GM23338 (cell line): ENCODE measurements around the gene OR2C1. TPM values are rescaled to one million over a fixed set of nuclear protein-coding genes. Genes with fewer than 3 reads are reported as not detected.

Source experiments
- ATAC-seq: fragments of 200-7000 bp; cut with Tn5 transposase; 3 replicates; pipeline ENCODE4 v1.9.1; 2020
- DNase-seq: peaks from one replicate; pipeline ENCODE4 v3.0.0-alpha.2; 2015; ENCODE audit warnings: low spot score
- H2AFZ ChIP-seq: fragments of 200-600 bp; sonication (generic); 2 replicates; pipeline ENCODE4 v1.8.0; 2016; ENCODE audit warnings: antibody characterized with exemption, mild to moderate bottlenecking, moderate library complexity
- H3F3A ChIP-seq: fragments of 200-600 bp; sonication (generic); replicated peaks from 2 replicates; pipeline ENCODE4 v1.8.0; 2017; ENCODE audit warnings: antibody characterized with exemption, mixed run types, low read depth
- H3K27ac ChIP-seq: fragments of 200-600 bp; sonication (generic); 2 replicates; pipeline ENCODE4 v1.6.1; 2016; ENCODE audit warnings: low read depth
- H3K27me3 ChIP-seq: fragments of 200-600 bp; sonication (generic); 2 replicates; pipeline ENCODE4 v1.8.0; 2016; ENCODE audit warnings: mild to moderate bottlenecking, mixed run types, moderate library complexity; ENCODE audit not compliant: insufficient read depth
- H3K36me3 ChIP-seq: fragments of 200-600 bp; sonication (generic); 2 replicates; pipeline ENCODE4 v1.8.0; 2016; ENCODE audit warnings: mild to moderate bottlenecking; ENCODE audit not compliant: insufficient read depth
- H3K4me1 ChIP-seq: fragments of 200-600 bp; sonication (generic); 2 replicates; pipeline ENCODE4 v1.8.0; 2016; ENCODE audit warnings: mild to moderate bottlenecking, moderate library complexity; ENCODE audit not compliant: insufficient read depth
- H3K4me2 ChIP-seq: fragments of 200-600 bp; sonication (generic); 2 replicates; pipeline ENCODE4 v1.7.1; 2017; ENCODE audit warnings: mixed run types
- H3K4me3 ChIP-seq: fragments of 200-600 bp; sonication (generic); 2 replicates; pipeline ENCODE4 v1.6.1; 2016; ENCODE audit warnings: mixed run types
- H3K79me2 ChIP-seq: fragments of 200-600 bp; sonication (generic); replicated peaks from 2 replicates; pipeline ENCODE4 v1.8.0; 2017; ENCODE audit warnings: mild to moderate bottlenecking; ENCODE audit not compliant: insufficient read depth
- H3K9me2 ChIP-seq: fragments of 200-600 bp; sonication (generic); 2 replicates; pipeline ENCODE4 v1.8.0; 2017; ENCODE audit not compliant: insufficient read depth
- H4K20me1 ChIP-seq: fragments of 200-600 bp; sonication (generic); replicated peaks from 2 replicates; pipeline ENCODE4 v1.8.0; 2017; ENCODE audit warnings: mild to moderate bottlenecking; ENCODE audit not compliant: insufficient read depth
- H3K27ac Mint-ChIP-seq: 2 replicates; pipeline ENCODE4 v1.8.0; 2020; ENCODE audit warnings: inconsistent platforms, mild to moderate bottlenecking, moderate library complexity, mixed read lengths
- H3K27me3 Mint-ChIP-seq: 3 replicates; pipeline ENCODE4 v1.8.0; 2022; ENCODE audit warnings: low read depth, mild to moderate bottlenecking, moderate library complexity, mixed read lengths, inconsistent platforms; ENCODE audit not compliant: insufficient read depth, poor library complexity
- H3K36me3 Mint-ChIP-seq: 3 replicates; pipeline ENCODE4 v1.8.0; 2021; ENCODE audit warnings: low read depth, mild to moderate bottlenecking, inconsistent platforms, moderate library complexity, mixed read lengths
- H3K4me1 Mint-ChIP-seq: 3 replicates; pipeline ENCODE4 v1.8.0; 2020; ENCODE audit warnings: mild to moderate bottlenecking, inconsistent platforms, mixed read lengths
- H3K4me3 Mint-ChIP-seq: 3 replicates; pipeline ENCODE4 v1.8.0; 2021; ENCODE audit warnings: moderate library complexity, mild to moderate bottlenecking, inconsistent platforms, mixed read lengths
- H3K9me3 Mint-ChIP-seq: 3 replicates; pipeline ENCODE4 v1.8.0; 2020; ENCODE audit warnings: moderate library complexity, mild to moderate bottlenecking, inconsistent platforms, mixed read lengths
- CREB1 ChIP-seq: fragments of 250-450 bp; sonication (Bioruptor Pico); IDR thresholded peaks from 2 replicates; pipeline ENCODE4 v1.5.0; 2020; ENCODE audit warnings: low read depth, mild to moderate bottlenecking, moderate library complexity
- EZH2 ChIP-seq: fragments of 200-600 bp; sonication (generic); IDR thresholded peaks from one replicate; pipeline ENCODE4 v1.8.0; 2017; ENCODE audit warnings: antibody characterized with exemption, mild to moderate bottlenecking, low read depth; ENCODE audit not compliant: unreplicated experiment
- EZH2phosphoT487 ChIP-seq: fragments of 200-600 bp; sonication (generic); IDR thresholded peaks from one replicate; pipeline ENCODE4 v1.8.1; 2018; ENCODE audit warnings: antibody characterized with exemption; ENCODE audit not compliant: unreplicated experiment
- JUNB ChIP-seq: IDR thresholded peaks from one replicate; pipeline ENCODE4 v1.6.1; 2016; ENCODE audit warnings: antibody characterized with exemption; ENCODE audit not compliant: unreplicated experiment
- POLR2AphosphoS5 ChIP-seq: IDR thresholded peaks from 2 replicates; pipeline ENCODE4 v1.6.1; 2016; ENCODE audit warnings: antibody characterized with exemption, low read depth
- REST ChIP-seq: IDR thresholded peaks from one replicate; pipeline ENCODE4 v1.6.1; 2018; ENCODE audit warnings: antibody characterized with exemption; ENCODE audit not compliant: unreplicated experiment
- ZNF114 ChIP-seq: fragments of 250-450 bp; sonication (Bioruptor Pico); IDR thresholded peaks from 2 replicates; pipeline ENCODE4 v1.5.0; 2020; ENCODE audit warnings: mild to moderate bottlenecking, moderate library complexity
- ZNF462 ChIP-seq: fragments of 250-450 bp; sonication (Bioruptor Pico); IDR thresholded peaks from 2 replicates; pipeline ENCODE4 v1.5.0; 2020; ENCODE audit warnings: mild to moderate bottlenecking, moderate library complexity
- polyA plus RNA-seq: library from polyadenylated mRNA; unstranded; fragments of >200 nt; fragmentation: Nextera tagmentation; extraction: Ambion mirVana; gene quantifications from 2 replicates; pipeline ENCODE4 v1.2.1, GENCODE V29; 2016
- total RNA-seq: library from RNA; depleted of rRNA; stranded (reverse); fragments of >200 nt; shearing (Covaris generic); gene quantifications from 2 replicates; pipeline ENCODE4 v1.2.3, GENCODE V29; 2014
- TF ChIP-seq, protein P1 (sequence below), 2 experiments: fragments of 200-600 bp in 1 of 2; sonication (generic) in 1 of 2; conservative IDR thresholded peaks; 2 replicates each; pipeline versions ENCODE4 v1.5.1 to v1.6.1; 2016 to 2017; ENCODE audit warnings: antibody characterized with exemption in 2 of 2, low read depth in 2 of 2, mild to moderate bottlenecking in 2 of 2, moderate library complexity in 1 of 2
- TF ChIP-seq, protein P2 (sequence below): IDR thresholded peaks from 2 replicates; pipeline ENCODE4 v1.6.1; 2016; ENCODE audit warnings: antibody characterized with exemption

OR2C1 gene
- total and polyA plus RNA-seq, 2 experiments from 2014 or later = not detected

DNA sequence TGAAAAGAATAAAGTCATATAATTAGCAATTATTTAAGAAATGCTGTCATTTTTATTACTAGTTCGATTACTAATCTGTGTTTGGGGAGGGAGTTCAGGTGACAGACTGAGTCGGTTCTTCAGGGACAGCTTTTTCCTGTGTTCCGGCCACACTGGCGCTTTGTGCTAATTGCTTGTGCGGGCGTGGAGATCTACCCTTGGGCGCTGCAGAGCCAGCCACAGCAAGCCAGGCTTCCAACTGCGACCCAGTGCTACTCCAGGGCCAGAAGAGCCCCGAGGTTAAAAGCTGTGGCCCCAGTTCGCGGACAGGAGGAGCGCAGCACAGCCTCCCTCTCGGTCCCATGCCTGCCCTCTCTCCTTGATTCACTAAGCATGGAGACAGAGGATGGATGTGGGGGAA, 6.5 kb upstream of the OR2C1 start:
- no peaks in the 10 kb centered on the region for H4K20me1 ChIP-seq
- Mint-ChIP-seq H3K27ac (no peak overlapping the region), H3K27me3 (peaks cover 2% of the 10 kb centered on the region), H3K9me3 (peaks cover 76% of the 10 kb centered on the region), H3K4me3 (no peak overlapping the region), H3K36me3 (peaks cover 14% of the 10 kb centered on the region), H3K4me1 (no peaks in the 10 kb centered on the region)
- no peak overlapping the region for H3K4me3 ChIP-seq
- ATAC-seq (no peak), DNase-seq (no peak)
- no peak for TF ChIP-seq CREB1
- no peaks in the 10 kb centered on the region for H3F3A ChIP-seq
- H3K4me2 ChIP-seq = no peak overlapping the region
- H3K79me2 ChIP-seq = no peaks in the 10 kb centered on the region
- no peaks in the 10 kb centered on the region for H3K9me2 ChIP-seq
- no peaks in the 10 kb centered on the region for H3K27me3 ChIP-seq
- H3K27ac ChIP-seq = no peak overlapping the region
- H3K36me3 ChIP-seq = no peaks in the 10 kb centered on the region
- H2AFZ ChIP-seq = no peak overlapping the region
- no peaks in the 10 kb centered on the region for H3K4me1 ChIP-seq

DNA sequence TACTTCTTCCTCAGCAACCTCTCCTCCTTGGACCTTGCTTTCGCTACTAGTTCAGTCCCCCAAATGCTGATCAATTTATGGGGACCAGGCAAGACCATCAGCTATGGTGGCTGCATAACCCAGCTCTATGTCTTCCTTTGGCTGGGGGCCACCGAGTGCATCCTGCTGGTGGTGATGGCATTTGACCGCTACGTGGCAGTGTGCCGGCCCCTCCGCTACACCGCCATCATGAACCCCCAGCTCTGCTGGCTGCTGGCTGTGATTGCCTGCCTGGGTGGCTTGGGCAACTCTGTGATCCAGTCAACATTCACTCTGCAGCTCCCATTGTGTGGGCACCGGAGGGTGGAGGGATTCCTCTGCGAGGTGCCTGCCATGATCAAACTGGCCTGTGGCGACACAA, 429 bp downstream of the OR2C1 start:
- Histone ChIP-seq H3K4me1 (no peaks in the 10 kb centered on the region), H3K27ac (no peak overlapping the region), H3K27me3 (no peaks in the 10 kb centered on the region), H3K36me3 (no peaks in the 10 kb centered on the region), H4K20me1 (no peaks in the 10 kb centered on the region), H3K9me2 (no peaks in the 10 kb centered on the region), H3K4me3 (no peak overlapping the region), H2AFZ (no peak overlapping the region), H3K79me2 (no peaks in the 10 kb centered on the region), H3F3A (no peaks in the 10 kb centered on the region), H3K4me2 (no peak overlapping the region)
- Mint-ChIP-seq H3K9me3 (peaks cover 81% of the 10 kb centered on the region), H3K36me3 (peaks cover 16% of the 10 kb centered on the region), H3K27me3 (peaks cover 7% of the 10 kb centered on the region), H3K27ac (no peak overlapping the region), H3K4me3 (no peak overlapping the region), H3K4me1 (no peaks in the 10 kb centered on the region)
- DNase-seq = no peak
- ATAC-seq = no peak
- TF ChIP-seq JUNB (no peak), CREB1 (no peak), REST (no peak), ZNF114 (CRISPR knock-in tag) (no peak), POLR2AphosphoS5 (no peak), EZH2 (no peak), ZNF462 (CRISPR knock-in tag) (no peak), EZH2phosphoT487 (no peak)
- TF ChIP-seq, protein P1, sequence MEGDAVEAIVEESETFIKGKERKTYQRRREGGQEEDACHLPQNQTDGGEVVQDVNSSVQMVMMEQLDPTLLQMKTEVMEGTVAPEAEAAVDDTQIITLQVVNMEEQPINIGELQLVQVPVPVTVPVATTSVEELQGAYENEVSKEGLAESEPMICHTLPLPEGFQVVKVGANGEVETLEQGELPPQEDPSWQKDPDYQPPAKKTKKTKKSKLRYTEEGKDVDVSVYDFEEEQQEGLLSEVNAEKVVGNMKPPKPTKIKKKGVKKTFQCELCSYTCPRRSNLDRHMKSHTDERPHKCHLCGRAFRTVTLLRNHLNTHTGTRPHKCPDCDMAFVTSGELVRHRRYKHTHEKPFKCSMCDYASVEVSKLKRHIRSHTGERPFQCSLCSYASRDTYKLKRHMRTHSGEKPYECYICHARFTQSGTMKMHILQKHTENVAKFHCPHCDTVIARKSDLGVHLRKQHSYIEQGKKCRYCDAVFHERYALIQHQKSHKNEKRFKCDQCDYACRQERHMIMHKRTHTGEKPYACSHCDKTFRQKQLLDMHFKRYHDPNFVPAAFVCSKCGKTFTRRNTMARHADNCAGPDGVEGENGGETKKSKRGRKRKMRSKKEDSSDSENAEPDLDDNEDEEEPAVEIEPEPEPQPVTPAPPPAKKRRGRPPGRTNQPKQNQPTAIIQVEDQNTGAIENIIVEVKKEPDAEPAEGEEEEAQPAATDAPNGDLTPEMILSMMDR (conservative IDR thresholded peaks at IDR 0.05; ENCODE audit: low read depth in 2 of 2) = no peak; a peak in 1 of 4 replicates
- TF ChIP-seq, protein P2, sequence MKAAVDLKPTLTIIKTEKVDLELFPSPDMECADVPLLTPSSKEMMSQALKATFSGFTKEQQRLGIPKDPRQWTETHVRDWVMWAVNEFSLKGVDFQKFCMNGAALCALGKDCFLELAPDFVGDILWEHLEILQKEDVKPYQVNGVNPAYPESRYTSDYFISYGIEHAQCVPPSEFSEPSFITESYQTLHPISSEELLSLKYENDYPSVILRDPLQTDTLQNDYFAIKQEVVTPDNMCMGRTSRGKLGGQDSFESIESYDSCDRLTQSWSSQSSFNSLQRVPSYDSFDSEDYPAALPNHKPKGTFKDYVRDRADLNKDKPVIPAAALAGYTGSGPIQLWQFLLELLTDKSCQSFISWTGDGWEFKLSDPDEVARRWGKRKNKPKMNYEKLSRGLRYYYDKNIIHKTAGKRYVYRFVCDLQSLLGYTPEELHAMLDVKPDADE = no peak
